ENCODE measurements around the gene PAX5.
"Not testable (repeated sequence)": the region's sequence is repeated elsewhere in the genome, so short reads cannot be mapped to it uniquely, and the experiment has no call there.

The PAX5 gene

DNA sequence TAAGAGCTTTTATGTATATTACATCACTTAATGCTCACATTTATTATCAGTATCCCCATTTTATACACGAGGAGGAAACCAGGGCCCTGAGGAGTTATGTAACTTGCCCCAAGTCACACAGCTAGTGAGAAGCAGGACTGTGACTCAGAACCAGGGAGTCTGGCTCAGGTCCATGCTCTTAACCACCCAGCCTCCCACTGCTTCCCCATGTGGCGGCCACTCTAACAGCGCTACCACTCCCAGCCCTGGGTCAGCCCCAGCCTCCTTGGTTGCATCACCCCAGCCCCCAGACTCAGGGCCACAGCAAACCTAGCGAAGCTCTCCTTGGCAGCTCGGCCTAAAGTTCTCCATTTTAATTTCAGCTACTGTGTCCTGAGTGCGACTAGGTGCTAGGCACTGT, 159.1 kb downstream of the PAX5 start:
- Histone ChIP-seq H3K27ac (ENCODE audit: low read length) (no peak overlapping the region), H3K9me3 (ENCODE audit: control insufficient read depth, low read depth, low read length) (no peaks in the 10 kb centered on the region), H3K36me3 (ENCODE audit: control insufficient read depth, low read depth, low read length) (no peaks in the 10 kb centered on the region), H3K9ac (ENCODE audit: low read length) (no peak overlapping the region), H3K4me3 (ENCODE audit: low read length) (no peak overlapping the region), H3K4me1 (ENCODE audit: control insufficient read depth, low read depth, low read length) (no peaks in the 10 kb centered on the region), H3K27me3 (ENCODE audit: control insufficient read depth, insufficient read depth, low read length) (no peaks in the 10 kb centered on the region)

DNA sequence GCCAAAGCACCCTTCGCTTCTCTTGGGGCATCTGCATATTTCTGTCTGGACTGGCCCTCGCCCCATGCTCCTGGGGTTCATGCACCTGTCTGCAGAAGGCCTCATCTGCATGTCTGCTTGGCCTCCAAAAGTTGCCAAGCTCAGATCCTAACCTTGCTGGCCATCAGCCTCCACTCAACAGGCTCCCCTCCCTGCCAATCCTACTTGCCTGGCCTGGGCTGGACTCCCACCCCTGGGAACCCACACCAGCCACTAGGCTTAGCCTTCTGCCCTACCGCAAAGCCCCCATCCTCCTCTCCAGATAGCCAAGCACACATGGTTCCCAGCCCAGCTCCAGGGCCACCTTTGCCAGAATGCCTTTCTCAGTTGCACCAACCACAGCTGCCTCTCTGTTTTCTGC, 159.8 kb downstream of the PAX5 start:
- no peak overlapping the region for H3K4me3 ChIP-seq (ENCODE audit: low read length)
- no peaks in the 10 kb centered on the region for H3K4me1 ChIP-seq (ENCODE audit: control insufficient read depth, low read depth, low read length)
- no peak overlapping the region for H3K27ac ChIP-seq (ENCODE audit: low read length)
- H3K36me3 ChIP-seq (ENCODE audit: control insufficient read depth, low read depth, low read length) = no peaks in the 10 kb centered on the region
- H3K9me3 ChIP-seq (ENCODE audit: control insufficient read depth, low read depth, low read length) = no peaks in the 10 kb centered on the region
- H3K27me3 ChIP-seq (ENCODE audit: control insufficient read depth, insufficient read depth, low read length) = no peaks in the 10 kb centered on the region
- H3K9ac ChIP-seq (ENCODE audit: low read length) = no peak overlapping the region

DNA sequence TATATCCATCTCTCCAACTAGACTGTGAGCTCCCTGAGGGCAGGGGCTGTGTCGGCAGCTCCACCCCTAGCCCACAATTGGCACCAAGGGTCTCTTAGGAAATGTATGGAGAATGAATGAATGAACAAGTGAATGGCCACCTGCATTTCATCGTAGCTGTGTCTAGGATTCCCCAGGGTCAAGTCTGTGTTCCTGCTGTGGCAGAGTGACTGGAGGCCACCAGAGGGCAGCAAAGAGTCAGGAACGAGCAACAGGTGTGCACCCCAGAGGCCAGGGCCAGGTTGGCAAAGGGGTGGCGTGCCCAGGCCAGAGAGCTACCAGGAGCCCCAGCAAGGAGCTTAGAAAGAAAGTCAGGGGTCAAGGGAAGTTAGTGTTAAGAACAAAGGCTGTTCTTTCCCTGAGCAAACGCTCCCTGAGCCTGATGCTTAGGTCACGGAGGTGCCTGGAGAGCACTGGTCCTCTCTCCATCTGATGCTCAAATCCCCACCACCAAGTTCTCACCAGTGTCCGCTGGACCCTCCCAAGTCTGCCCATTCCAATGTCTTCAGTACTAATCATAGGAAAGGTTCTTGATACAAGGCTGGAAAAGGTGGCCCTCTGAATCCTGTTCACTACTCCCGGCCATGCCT, 160.7 kb downstream of the PAX5 start:
- no peaks in the 10 kb centered on the region for H3K4me1 ChIP-seq (ENCODE audit: control insufficient read depth, low read depth, low read length)
- no peaks in the 10 kb centered on the region for H3K27me3 ChIP-seq (ENCODE audit: control insufficient read depth, insufficient read depth, low read length)
- H3K27ac ChIP-seq (ENCODE audit: low read length) = no peak overlapping the region
- no peaks in the 10 kb centered on the region for H3K9me3 ChIP-seq (ENCODE audit: control insufficient read depth, low read depth, low read length)
- H3K9ac ChIP-seq (ENCODE audit: low read length) = no peak overlapping the region
- no peak overlapping the region for H3K4me3 ChIP-seq (ENCODE audit: low read length)
- H3K36me3 ChIP-seq (ENCODE audit: control insufficient read depth, low read depth, low read length) = no peaks in the 10 kb centered on the region

DNA sequence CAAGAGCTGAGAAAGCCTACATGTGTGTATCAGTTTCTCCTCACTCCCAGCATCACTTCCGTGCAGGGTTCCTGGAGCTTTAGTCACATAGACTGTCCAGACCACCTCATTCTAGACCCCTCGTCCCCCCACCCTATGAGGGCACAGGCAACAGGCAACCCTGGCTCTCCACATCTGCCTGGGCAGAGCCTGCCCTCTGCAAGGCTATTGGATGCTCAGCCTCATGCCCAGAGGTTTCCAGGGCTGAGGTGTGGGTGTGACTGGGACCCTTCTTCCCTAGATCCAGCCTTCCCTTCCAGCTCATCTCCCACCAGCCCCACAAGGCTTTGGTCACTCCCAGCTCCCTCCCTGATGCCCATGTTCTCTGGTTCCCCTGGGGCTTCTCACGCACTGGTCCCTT, 161.4 kb downstream of the PAX5 start:
- no peaks in the 10 kb centered on the region for H3K27me3 ChIP-seq (ENCODE audit: control insufficient read depth, insufficient read depth, low read length)

DNA sequence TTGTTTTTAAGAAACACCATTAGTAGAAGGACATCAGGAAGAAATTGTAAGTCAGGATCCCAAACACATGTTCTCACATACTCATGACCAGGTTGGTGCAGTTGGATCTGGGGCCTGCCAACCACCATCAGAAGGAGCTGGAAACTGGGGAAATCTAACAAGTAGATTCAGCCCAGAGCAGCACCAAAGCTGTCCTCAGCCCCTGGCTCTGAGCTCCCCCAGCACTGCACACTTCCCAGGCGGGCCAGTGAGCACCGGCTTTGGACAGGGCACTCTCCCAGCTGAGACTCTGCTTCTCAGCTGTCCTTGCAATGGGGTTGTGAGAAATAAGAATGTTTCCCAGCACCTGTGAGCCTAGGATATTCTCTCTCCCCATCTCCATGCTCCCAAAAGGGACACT, 162.5 kb downstream of the PAX5 start:
- Histone ChIP-seq H3K36me3 (ENCODE audit: control insufficient read depth, low read depth, low read length) (no peaks in the 10 kb centered on the region), H3K9ac (ENCODE audit: low read length) (no peak overlapping the region)

More for the DNA sequence above, 161.4 kb downstream of the PAX5 start:
- H3K4me1 ChIP-seq (ENCODE audit: control insufficient read depth, low read depth, low read length) = no peaks in the 10 kb centered on the region
- no peak overlapping the region for H3K27ac ChIP-seq (ENCODE audit: low read length)
- H3K4me3 ChIP-seq (ENCODE audit: low read length) = no peak overlapping the region
- H3K36me3 ChIP-seq (ENCODE audit: control insufficient read depth, low read depth, low read length) = no peaks in the 10 kb centered on the region
- no peak overlapping the region for H3K9ac ChIP-seq (ENCODE audit: low read length)
- H3K9me3 ChIP-seq (ENCODE audit: control insufficient read depth, low read depth, low read length) = no peaks in the 10 kb centered on the region

DNA sequence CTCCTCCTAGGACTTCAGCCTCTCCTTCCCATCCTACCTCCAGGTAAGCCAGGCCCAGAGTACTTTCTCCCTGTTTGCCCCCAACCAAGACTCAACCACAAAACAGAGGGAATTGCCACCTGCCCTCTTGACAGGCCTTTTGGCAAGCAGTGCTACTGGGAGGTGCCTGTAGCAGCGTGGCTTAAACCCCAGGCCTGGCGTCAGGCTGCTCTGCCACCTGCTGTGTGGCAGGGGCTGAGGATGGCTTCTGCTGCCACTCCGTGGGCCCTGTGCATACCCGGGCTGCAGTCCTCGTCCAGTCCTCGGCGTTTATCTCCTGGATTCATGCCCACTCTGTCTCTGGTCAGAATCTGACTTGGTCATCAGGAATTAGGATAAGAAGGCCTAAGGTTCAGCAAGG, 163.1 kb downstream of the PAX5 start:
- H3K27ac ChIP-seq (ENCODE audit: low read length) = no peak overlapping the region
- no peaks in the 10 kb centered on the region for H3K36me3 ChIP-seq (ENCODE audit: control insufficient read depth, low read depth, low read length)
- H3K9me3 ChIP-seq (ENCODE audit: control insufficient read depth, low read depth, low read length) = no peaks in the 10 kb centered on the region
- H3K27me3 ChIP-seq (ENCODE audit: control insufficient read depth, insufficient read depth, low read length) = peaks cover 8% of the 10 kb centered on the region
- H3K4me3 ChIP-seq (ENCODE audit: low read length) = no peak overlapping the region
- no peaks in the 10 kb centered on the region for H3K4me1 ChIP-seq (ENCODE audit: control insufficient read depth, low read depth, low read length)
- no peak overlapping the region for H3K9ac ChIP-seq (ENCODE audit: low read length)

More for the DNA sequence above, 162.5 kb downstream of the PAX5 start:
- H3K4me3 ChIP-seq (ENCODE audit: low read length) = no peak overlapping the region
- peaks cover 1% of the 10 kb centered on the region for H3K27me3 ChIP-seq (ENCODE audit: control insufficient read depth, insufficient read depth, low read length)
- no peaks in the 10 kb centered on the region for H3K4me1 ChIP-seq (ENCODE audit: control insufficient read depth, low read depth, low read length)
- no peaks in the 10 kb centered on the region for H3K9me3 ChIP-seq (ENCODE audit: control insufficient read depth, low read depth, low read length)
- no peak overlapping the region for H3K27ac ChIP-seq (ENCODE audit: low read length)

DNA sequence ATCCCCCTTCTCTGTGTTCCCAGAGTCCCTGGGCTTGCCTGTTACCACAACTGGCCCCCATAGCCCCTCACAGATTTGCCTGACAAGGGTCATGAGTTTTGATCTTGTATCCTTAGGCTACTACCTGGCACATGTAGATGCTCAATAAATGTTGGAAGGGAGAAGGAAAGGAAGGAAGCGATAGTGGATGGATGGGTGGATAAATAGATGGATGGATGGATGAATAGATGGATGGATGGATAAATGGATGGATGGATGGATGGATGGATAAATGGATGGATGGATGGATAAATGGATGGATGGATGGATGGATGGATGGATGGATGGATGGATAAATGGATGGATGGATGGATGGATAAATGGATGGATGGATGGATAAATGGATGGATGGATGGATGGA, 164.5 kb downstream of the PAX5 start:
- not testable (repeated sequence) for H3K4me3 ChIP-seq (ENCODE audit: low read length); H3K9ac ChIP-seq (ENCODE audit: low read length); H3K4me1 ChIP-seq (ENCODE audit: control insufficient read depth, low read depth, low read length); H3K27ac ChIP-seq (ENCODE audit: low read length); H3K36me3 ChIP-seq (ENCODE audit: control insufficient read depth, low read depth, low read length); H3K9me3 ChIP-seq (ENCODE audit: control insufficient read depth, low read depth, low read length)
- H3K27me3 ChIP-seq (ENCODE audit: control insufficient read depth, insufficient read depth, low read length) = peaks cover 20% of the 10 kb centered on the region

DNA sequence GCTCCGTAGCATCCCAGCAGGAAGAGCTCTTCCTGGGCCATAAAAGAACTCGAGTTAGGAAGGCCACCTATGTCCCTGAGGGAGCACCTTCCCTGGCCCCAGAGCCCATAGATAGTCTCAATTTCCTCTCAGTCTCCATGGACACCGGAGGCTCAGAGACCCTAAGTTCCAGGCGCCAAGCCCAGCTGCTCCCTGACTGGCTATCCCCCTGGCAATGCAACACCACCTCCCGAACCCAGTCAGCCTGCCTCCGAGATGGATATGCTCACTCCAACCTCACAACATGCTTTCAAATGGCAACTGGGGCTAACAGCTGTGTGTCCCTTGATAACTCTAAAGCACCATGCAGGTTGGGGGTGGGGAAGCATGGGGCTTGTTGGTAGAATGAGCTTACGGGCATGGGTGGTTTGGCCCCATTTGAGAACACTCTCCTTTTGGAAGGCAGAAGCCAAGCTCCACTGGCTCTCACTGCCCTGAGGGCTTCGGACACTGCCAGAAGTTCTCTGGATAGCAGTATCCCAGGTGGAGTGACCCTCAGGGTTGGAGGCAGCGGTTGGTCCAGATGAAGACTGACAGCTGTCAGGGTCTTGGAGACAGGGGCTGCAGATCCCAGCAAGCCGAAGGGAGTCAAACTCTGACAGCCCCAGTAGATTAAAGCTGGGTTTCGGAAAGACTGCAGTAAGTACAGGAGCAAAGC, 165.3 kb downstream of the PAX5 start:
- no peaks in the 10 kb centered on the region for H3K36me3 ChIP-seq (ENCODE audit: control insufficient read depth, low read depth, low read length)

DNA sequence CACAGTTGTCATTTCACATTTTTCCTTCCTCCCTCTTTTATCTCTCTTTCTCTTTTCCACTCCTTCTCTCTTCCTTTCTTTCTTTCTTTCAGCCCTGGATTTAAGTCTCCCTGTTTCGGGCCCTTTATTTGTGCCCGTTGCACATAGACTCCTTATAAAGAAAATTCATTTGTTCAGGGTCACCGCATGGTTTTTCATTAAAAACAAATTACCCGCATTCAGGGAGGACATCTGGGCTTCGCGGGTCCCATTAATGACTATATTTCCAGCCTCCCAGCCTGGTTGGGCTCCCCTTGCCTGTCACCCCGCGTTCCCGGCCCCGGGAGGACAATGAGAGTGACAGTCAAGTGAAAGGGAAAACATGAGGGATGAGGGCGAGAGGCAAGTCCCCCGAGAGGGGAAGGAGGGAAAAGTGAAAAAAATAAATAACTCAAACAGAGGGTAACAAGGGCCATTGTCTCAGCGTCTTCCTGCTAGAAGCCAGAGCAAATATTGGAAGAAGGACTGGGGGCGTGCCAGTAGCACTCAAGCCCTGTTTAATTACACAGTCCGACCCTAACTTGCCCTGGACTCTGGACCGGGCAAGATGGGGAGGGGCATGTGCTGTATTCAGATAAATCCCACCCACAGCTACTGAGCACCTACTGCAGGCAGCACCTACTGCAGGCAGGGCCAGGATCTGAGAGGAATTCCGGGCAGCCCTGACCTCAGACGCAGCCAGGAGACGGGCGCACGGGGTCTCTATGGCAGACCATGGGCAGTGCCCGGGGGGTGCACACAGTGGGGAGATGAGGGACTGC, 166.2 kb downstream of the PAX5 start:
- no peak overlapping the region for H3K9ac ChIP-seq (ENCODE audit: low read length)
- H3K36me3 ChIP-seq (ENCODE audit: control insufficient read depth, low read depth, low read length) = no peaks in the 10 kb centered on the region
- peaks cover 7% of the 10 kb centered on the region for H3K4me1 ChIP-seq (ENCODE audit: control insufficient read depth, low read depth, low read length)
- H3K27me3 ChIP-seq (ENCODE audit: control insufficient read depth, insufficient read depth, low read length) = peaks cover 36% of the 10 kb centered on the region
- H3K4me3 ChIP-seq (ENCODE audit: low read length) = no peak overlapping the region
- no peak overlapping the region for H3K27ac ChIP-seq (ENCODE audit: low read length)
- H3K9me3 ChIP-seq (ENCODE audit: control insufficient read depth, low read depth, low read length) = no peaks in the 10 kb centered on the region

More for the DNA sequence above, 165.3 kb downstream of the PAX5 start:
- H3K4me1 ChIP-seq (ENCODE audit: control insufficient read depth, low read depth, low read length) = peaks cover 7% of the 10 kb centered on the region
- no peak overlapping the region for H3K9ac ChIP-seq (ENCODE audit: low read length)
- no peaks in the 10 kb centered on the region for H3K9me3 ChIP-seq (ENCODE audit: control insufficient read depth, low read depth, low read length)
- H3K27ac ChIP-seq (ENCODE audit: low read length) = no peak overlapping the region
- H3K27me3 ChIP-seq (ENCODE audit: control insufficient read depth, insufficient read depth, low read length) = peaks cover 28% of the 10 kb centered on the region
- no peak overlapping the region for H3K4me3 ChIP-seq (ENCODE audit: low read length)

DNA sequence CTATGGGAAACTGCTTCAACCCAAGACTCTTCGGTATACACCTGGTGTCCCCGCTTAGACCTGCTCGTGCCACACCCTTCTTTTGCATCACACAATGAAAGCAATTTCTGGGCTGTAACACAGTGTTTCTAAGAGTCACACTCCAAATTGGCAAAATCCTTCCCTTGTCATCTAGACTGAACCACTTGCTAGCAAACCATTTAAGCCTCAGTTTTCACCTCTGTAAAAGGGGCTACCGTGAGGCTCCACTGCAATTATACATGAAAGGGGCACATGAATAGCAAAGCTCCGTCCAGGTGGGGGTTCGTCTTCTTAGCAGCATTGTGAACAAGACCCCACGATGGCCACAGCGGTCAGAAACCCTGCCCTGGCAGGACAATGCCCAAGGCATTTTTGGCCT, 166.8 kb downstream of the PAX5 start:
- Histone ChIP-seq H3K27ac (ENCODE audit: low read length) (no peak overlapping the region), H3K9ac (ENCODE audit: low read length) (no peak overlapping the region), H3K4me3 (ENCODE audit: low read length) (no peak overlapping the region), H3K36me3 (ENCODE audit: control insufficient read depth, low read depth, low read length) (no peaks in the 10 kb centered on the region), H3K27me3 (ENCODE audit: control insufficient read depth, insufficient read depth, low read length) (peaks cover 42% of the 10 kb centered on the region), H3K9me3 (ENCODE audit: control insufficient read depth, low read depth, low read length) (no peaks in the 10 kb centered on the region), H3K4me1 (ENCODE audit: control insufficient read depth, low read depth, low read length) (peaks cover 7% of the 10 kb centered on the region)

DNA sequence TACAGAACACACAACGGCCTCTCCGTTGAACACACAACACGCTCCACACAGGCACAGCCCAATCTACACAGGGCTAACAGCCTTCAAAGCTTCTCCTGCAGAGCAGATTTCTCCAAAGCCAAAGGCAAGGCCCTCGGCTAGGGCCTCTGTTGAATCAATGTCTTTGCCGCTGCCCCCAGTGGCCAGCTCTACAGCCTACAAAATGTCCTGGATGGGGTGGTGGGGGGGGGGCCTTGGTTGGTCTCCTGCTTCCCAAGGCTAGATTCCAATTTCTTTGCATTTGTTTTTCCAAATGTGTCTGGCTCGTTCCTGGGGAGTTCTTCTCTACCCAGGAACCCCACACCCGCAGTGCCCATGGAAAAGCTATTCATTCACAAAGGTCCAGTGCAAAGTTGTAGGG, 167.2 kb downstream of the PAX5 start:
- no peak overlapping the region for H3K4me3 ChIP-seq (ENCODE audit: low read length)
- H3K36me3 ChIP-seq (ENCODE audit: control insufficient read depth, low read depth, low read length) = no peaks in the 10 kb centered on the region
- H3K27me3 ChIP-seq (ENCODE audit: control insufficient read depth, insufficient read depth, low read length) = peaks cover 44% of the 10 kb centered on the region
- no peak overlapping the region for H3K27ac ChIP-seq (ENCODE audit: low read length)
- H3K4me1 ChIP-seq (ENCODE audit: control insufficient read depth, low read depth, low read length) = peaks cover 7% of the 10 kb centered on the region
- no peak overlapping the region for H3K9ac ChIP-seq (ENCODE audit: low read length)
- H3K9me3 ChIP-seq (ENCODE audit: control insufficient read depth, low read depth, low read length) = no peaks in the 10 kb centered on the region

All from iPS-18a (cell line).